Right lung (tissue), 5 donors: ENCODE data around the gene MAEA. TPM values are rescaled to one million over a fixed set of nuclear protein-coding genes. Genes with fewer than 3 reads are reported as not detected.
A peak's percentile ranks its signal among the peaks of the same experiment; 100 is the strongest.

ENCODE experiments used
- DNase-seq, 2 donors: peaks; one replicate each; pipeline ENCODE4 v3.0.0-alpha.2; 2013
- polyA plus RNA-seq, 5 donors: library from polyadenylated mRNA; unstranded; fragments of 120-200 nt; gene quantifications; one replicate each; pipeline versions ENCODE4 v1.2.1 to v1.2.3, GENCODE V29; 2013; ENCODE audit warnings: inconsistent platforms in 1 of 5, low replicate concordance in 1 of 5; ENCODE audit not compliant: insufficient read length in 5 of 5, insufficient read depth in 1 of 5

MAEA gene
- polyA plus RNA-seq, 5 donors: 44.4 to 69.1 (median 58.5) TPM

DNA sequence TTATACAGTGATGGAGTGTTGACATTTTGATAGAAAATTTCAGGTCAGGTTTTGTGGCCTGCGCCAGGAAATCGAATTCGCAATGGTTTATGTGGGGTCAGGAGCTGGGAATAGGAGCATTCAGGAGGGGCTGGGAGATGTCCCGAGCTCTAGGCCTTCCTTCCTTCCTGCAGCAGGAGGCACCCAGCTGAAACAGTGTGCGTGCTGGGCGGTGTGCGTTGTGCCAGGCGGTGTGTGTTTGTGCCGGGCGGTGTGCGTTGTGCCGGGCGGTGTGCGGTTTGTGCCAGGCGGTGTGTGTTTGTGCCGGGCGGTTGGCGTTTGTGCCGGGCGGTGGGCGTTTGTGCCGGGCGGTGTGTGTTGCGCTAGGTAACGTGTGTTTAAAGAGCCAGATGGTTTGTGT is 59.1 kb downstream of the MAEA start:
- DNase-seq: no peak

DNA sequence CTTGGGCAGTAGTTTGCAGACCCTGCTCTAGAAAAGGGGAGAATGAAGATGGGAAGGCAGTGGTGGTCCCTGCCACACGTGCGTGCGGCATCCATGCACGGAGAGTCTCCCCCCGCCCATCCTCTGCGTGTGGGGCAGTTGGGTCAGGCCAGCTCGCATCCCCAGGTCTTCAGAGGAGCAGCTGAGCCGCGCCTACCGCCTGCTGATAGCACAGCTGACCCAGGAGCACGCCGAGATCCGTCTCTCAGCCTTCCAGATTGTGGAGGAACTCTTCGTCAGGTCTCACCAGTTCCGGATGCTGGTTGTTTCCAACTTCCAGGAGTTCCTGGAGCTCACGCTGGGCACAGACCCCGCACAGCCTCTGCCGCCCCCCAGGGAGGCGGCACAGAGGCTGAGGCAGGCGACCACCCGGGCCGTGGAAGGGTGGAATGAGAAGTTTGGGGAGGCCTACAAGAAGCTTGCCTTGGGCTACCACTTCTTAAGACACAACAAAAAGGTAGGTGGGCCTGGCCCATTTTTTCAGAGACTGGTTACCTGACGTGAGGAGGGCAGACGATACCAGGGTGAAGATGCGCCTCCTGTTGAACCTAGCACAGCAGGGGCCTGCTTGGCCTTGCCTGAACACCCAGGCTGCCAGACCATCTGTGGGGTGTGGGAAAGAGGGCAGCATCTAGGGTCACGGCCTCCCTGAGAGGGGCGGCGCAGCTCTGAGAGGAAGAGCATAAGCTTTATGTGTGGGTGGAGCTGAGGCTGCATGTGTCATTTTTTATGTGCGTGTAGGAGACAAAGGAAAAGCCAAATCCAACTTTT is 59.9 kb downstream of the MAEA start:
- DNase-seq: no peak

DNA sequence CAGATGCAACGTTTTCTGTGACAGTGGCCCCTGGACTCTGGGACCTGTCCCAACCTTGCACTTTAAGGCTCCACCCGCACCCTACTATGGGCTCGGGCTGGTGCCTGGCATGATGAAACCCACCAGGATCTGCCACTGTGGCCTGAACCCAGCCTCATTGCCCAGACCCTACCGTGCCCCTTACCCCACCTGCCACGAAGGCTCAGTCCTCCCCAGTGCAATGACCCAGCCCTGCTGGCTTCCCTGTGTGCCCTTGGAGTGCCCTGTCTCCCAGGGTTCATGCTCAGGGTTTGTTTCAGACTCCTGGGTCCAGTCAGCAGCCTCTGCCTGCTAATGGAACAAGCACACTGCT is 60.5 kb downstream of the MAEA start:
- DNase-seq: no peak

DNA sequence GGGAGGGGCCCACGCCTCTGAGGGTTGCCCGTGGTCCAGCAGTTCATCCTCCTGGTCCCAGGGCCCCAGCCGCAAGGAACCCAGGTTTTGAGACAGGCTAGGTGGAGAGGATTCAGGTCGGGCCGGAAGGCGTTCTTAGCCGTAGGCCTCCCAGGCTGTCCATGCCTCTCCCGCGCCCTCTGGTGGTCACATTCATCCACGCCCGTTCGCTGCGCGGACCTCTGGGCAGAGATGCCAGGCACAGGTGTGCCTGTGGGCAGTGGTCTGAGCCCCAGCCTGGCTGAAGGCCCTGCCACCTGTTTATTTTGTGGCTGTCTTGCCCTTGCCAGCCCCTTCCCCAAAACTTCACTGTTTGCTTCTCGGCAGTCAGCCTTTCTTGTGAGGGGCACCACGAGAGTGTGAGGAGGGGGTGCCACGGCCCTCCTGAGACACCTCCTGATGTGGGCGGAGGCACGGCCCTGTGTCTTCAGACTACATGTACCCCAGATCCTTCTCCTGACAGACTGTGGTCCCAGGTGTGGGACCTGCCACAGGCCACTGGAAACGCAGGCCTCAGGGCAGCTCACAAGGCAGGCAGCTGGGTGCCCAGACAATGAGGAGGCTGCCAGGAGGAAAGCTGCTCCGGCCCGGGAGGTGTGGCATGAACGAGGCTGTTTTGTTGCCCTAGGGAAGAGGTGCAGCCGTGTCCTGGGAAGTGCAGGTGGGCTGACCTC is 62.3 kb downstream of the MAEA start:
- DNase-seq: peak; percentile 62 to 64

DNA sequence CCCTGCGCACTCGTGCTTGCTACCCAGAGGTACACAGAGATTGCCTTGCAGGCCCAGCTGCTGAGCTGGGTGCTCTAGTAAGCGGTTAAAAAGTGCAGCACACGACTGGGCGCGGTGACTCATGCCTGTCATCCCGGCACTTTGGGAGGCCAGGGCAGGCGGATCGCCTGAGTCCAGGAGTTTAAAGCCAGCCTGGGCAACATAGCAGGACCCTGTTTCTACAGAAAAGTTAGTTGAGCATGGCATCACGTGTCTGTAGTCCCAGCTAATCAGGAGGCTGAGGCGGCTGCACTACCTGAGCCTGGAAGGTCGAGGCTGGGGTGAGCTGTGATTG is 62.8 kb downstream of the MAEA start:
- DNase-seq: no peak

DNA sequence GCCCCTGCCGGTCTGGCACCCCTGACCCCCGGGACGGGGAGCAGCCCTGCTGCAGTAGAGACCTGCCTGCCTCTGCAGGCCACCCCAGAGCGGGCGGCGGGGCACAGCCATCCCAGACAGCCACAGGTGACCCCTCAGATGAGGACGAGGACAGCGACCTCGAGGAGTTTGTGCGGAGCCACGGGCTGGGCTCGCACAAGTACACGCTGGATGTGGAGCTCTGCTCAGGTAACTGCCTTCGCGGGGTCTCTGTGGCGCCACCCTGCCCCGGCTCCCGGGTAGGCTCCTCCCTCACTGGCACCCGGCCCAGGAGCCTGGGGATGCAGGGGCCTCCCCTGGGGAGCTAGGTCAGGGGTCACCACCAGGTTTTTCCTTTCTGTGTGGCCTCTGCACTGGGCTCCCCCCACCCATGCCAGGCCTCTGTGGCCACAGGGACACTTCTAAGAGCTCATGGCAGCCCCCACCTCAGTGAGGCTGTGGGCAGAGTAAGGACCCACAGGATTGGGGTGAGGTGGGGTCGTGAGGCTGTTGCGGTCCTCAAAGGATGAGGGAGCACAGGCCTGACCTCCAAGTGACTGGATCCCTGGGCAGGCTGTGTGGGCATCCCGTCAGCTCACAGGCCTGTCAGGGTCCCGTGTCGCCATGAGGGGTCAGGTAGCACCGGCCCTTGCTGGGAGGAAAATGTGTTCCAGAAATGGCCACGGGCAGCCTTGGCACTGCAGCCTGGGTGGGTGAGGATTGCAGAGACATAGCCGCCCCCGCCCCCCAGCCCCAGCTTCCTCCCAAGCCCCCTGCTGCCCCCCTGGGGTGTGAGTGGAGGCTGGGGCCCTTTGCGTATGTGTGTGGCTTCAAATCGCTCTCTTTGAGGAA is 63.7 kb downstream of the MAEA start:
- DNase-seq: no peak

DNA sequence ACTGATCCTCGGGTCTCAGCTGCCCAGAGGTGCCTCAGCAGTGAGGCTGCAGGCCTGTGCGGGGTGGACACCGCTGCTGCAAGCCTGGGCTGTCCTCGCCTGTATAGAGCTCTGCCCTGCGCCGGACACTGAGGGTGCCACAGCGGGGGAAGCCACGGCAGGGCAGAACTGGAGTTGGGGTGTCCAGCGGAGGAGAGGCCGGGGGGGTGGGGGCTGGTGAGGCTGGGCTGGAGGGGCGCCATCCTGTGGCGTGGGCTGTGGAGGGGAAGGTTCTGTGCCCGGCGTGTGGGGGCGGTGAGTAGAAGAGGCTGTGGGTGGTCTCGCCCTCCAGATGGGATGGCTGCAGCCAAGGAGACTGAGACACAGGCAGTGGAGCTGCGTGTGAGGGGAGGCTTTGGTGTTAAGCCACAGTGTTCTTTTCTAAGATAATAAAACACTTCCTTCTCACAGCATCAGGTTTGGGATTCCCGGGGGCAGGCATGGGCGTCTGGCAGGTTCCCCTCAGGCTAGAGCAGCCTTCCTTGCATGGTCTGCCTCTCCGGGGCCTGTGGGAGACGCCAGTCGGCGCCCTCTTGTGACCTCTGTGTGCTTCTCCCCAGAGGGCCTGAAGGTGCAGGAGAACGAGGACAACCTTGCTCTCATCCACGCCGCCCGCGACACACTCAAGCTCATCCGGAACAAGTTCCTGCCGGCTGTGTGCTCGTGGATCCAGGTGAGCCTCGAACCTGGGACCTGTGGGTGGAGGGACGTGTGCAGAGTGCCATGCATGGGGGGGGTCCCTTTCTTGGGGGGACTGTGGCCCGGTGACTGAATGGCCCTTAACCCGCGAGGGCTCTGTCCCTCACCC is 64.7 kb downstream of the MAEA start:
- DNase-seq: no peak

DNA sequence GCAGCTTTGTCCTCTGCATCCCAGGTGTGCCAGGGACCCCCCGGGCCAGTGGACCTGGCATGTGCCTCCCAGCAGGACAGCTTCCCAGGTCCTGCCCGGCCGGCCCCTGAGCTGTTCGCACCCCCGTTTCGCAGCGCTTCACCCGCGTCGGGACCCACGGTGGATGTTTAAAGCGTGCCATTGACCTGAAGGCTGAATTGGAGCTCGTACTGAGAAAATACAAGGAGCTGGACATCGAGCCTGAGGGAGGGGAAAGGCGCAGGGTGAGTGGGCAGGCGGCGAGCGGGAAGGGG is 65.2 kb downstream of the MAEA start:
- DNase-seq: no peak

DNA sequence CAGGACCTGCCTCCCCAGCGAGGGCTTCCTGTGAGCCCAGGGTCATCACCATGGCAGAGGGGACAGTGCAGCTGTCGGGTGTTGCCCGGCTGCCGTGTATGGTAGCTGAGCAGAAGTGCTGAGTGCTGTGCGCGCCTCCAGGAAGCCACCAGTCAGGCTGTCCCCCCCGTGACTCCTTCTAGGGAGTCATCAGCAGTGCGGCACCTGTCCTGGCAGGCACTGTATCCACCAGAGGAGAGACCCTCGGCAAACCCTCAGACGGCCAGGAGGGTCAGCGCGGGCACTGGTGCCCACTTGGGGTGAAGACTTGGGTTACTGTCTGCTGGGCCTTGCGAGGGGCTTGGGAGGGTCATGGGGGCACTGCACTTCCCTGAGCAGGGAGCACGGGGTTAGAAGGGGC is 65.7 kb downstream of the MAEA start:
- no peak for DNase-seq

DNA sequence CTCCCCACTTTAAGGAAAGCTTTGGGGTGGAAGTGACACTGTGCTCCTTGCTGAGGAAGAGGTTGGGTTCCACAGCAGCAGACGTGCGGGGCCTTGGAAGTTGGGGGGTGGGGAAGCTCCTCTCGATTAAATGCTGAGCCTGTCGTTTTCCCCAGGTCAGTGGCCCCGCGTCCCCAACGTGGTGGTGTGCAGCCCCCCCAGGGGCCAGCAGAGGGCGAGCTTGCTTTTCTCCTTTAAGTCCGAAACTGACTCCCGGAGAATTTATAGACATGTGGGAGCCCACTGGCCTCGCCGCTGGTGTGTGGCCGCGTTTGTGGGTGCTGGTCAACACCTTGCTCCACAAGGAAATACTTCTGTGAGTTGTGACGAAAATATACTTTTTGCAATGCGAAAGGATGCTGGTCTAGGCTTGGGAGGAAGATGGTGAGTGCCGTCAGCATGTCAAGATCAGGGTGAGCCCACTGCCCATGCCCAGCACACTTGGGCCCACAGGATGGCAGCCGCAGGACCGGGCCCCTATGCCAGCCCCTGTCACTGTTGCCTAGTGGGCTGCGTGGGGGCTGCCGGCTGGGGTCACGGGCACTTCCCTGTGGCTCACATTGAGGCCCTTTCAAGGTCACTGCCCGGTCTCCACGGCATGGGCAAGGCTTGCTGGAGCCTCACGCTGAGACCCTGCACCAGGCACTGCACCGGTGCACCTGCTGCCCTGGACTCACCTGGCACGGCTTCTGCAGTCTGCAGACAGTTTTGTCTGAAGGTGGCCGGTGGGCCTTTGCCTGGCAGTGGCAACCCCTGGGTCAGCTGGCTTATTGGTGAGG is 66.7 kb downstream of the MAEA start:
- peak; percentile 13 to 28 for DNase-seq

DNA sequence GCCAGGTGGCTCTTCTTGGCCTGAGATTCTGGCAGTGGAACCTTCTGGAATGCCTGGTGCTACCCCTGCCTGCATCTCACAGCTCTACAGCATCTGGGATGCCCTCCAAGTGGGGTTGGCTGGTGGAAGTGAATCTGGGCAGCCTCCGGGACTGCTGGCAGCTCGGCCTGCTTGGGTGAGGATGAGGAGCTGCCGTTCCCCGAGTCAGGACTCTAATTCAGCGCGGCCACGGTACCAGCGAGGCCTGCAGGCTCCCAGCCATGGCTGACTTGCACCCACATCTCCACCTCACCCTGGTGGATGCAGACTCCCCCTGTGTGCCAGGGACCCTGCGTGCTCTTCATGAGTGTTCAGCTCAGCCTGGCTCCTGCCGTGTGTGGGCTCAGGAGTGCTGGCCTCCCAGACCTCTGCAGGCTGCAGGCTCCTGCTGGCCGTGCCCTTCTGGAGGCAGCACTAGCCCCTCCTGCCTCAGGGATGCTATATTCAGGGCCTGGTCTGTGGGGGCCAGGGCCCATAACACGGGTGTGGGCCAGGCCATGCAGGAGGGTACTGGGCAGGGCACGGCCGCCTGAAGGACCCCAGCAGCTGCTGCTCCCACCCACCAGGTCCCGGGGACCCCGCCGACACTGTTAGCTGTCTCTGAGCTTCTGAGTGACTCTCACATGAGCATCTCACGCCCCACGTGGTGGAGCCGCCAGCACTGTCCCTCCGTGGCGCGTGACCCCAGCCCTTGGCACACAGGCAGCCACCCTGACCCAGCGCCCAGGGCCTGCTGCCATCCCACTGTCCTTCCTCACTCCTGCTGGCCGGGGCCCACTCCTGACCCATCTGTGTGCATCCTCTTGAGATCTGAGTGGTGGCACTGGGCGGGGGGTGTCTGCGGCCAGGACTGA is 67.9 kb downstream of the MAEA start:
- DNase-seq: no peak

DNA sequence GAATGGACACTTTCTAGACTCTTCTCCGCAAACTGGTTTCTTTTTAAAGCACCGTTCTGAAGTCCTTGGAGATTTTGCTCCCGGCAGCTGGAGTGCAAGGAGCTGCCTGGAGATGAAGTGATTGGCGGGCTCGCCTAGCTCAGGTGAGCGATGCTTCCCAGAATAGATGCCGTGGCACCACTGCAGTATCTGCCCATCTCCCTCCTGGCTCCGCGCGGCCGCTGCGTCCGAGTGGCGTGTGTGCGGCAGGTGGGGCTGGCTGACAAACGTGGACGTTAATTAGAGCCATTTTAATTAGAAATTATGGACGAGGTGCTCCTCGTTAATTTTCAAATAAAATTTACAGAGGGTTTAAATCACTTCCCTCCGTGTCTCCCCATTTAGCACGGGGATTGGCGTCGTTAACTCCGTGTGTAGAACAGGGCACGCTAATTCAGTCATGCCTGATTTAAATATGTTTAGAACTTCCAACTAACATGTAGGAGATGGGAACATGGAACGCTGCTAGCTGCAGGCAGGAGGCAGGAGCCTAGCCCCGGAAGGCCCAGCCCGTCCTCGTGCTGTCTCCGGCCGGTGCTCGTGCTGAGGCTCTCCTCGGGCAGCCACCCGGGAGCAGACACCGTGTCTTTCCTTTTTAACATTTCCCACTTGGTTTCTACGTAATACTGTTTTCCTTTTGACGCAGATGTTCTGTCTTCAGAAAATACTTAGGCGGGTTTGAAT is 68.9 kb downstream of the MAEA start:
- no peak for DNase-seq

DNA sequence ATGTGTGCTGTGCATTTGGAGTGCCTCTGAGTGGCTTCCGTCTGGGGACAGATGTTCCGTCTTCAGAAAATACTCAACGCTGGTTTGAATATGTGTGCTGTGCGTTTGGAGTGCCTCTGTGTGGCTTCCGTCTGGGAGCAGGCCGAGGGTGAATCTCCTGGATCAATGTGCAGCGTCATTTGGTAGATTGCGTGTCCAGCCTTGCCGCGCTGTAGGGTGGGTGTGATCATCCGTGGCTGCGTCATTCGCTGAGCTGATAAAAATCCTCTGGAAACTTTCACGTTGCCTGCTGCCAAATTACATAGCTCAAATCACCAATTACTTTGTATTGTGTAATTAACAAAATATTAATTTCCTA is 69.4 kb downstream of the MAEA start:
- DNase-seq: no peak

DNA sequence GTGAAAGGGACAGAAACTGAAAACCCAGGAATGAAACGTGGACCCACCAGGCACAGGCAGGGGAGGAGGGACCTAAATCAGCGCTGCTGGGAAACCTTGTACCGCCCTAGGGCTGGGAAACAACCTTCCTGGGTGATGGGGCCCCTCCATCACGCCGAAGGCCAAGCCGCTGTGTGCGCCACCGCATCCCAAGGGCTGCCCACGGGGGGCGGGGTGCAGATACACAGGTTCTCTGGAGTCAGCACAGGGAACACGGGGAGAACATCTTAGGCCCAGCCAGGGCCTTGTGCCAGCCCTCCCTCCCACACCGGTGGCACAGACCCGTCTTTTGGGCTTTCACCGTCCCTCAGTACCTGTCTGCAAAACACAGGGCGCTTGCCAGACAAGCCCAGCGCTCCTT is 70.3 kb downstream of the MAEA start:
- DNase-seq: no peak

DNA sequence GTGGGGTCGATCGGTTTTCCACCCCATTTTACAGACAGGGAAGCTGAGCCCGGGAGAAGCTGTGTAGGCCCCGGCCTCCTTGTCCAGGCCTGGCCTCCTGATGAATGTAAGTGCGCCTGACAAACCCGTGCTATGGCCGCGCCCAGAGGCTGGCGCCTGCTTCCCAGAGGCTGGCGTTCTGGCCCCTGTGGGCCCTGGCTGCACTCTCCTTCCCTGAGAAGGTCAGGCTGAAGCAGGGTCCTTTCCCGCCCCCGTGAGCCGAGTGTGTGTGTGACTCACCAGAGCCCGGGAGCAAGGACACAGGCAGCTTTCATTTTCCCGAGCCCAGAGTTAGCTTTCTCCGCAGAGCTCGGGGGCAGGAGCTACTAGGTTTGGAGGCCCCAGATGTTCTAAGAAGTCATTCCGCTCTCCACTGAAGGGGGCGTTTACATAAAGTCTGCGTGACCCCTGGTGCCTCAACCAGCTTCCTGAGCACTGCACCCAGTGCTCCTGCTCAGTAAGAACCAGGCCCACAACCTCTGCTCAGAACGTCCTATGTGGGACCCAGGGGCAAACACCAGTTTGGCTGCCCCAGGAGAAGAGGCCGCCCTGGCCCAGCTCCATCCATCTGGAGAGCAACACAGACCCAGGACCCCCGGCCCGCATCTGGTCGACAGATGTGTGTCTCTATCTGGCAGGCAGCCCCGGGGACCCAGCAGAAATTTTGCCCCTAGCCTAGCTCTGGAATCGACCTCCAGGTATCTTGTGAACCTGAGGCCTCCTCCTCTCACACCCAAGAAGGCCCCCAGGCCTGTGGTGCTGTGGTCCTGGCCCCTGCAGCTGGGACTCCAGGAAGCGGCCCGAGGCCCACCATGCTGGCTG is 71.0 kb downstream of the MAEA start:
- no peak for DNase-seq

DNA sequence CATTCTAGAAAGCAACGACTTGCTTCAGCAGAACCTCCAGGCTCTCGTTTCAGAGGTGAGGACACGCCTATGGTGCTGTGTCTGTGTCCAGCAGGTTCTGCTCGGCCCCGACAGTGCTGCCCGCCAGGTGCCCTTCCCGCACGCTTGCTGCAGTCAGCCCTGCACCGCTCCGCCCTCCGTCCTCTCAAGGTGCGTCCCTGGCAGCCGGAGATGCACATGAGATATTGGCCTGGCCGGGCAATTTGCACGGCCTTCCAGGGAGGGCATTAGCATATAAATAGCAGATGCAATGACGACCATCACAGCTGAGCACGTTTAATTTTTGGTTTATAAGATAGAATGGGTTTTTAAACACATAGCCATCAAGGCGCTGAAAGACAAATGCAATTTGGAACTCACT is 71.7 kb downstream of the MAEA start:
- no peak for DNase-seq

DNA sequence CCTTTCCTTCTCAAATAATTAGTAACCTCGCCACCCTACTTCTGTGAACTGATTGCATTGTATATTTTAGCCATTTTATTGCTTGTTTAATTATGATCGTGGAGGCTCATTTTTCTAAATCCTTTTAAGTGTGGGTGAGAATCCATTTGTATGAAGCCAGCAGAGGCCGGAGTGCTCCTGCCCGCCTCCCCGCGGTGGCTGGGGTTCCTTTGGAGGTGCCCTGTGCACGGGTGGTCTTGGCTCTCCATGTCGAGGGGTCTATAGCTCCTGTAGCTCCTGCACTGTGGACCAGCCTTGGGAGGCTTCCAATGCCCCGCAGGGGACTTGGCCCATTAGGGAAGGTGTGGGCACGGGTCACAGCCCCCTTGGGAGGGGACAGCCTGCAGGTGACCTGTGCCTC is 72.4 kb downstream of the MAEA start:
- no peak for DNase-seq

DNA sequence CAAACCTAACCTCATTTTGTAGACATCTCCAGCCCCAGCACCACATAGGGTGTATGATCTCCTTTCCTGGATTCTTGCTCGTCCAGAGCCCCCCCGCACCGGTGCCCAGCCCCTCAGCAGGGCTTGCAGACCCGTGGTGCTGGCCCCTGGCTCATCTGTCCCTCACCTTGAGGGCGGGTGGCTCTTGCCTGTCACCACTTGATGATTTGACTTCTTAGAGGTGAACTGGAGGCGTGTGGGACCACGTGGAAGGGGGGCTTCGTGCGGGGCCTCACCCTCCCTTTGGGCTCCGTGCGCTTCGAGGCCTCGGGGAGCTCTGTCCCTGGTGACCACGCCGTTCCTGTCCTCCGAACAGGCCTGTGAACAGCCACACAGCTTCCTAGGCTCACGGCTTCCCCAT is 72.8 kb downstream of the MAEA start:
- no peak for DNase-seq
